ENCODE measurements around the gene ZNF33A.
"Not testable (repeated sequence)": the region's sequence is repeated elsewhere in the genome, so short reads cannot be mapped to it uniquely, and the experiment has no call there.

The ZNF33A gene

GRCh38 chr10:38054361-38054797, 43.9 kb downstream of the ZNF33A start:
- Histone ChIP-seq H4K91ac (ENCODE audit: low read depth, low read length) (no peak overlapping the region), H2BK5ac (ENCODE audit: low read depth, low read length, poor library complexity) (no peak overlapping the region), H3K79me2 (ENCODE audit: control insufficient read depth, insufficient read depth, low read length, poor library complexity) (no peaks in the 10 kb centered on the region), H3K18ac (ENCODE audit: low read length) (no peak overlapping the region), H4K12ac (ENCODE audit: low read depth, low read length) (no peak overlapping the region), H2BK120ac (ENCODE audit: insufficient read depth, low read length, poor library complexity) (no peak overlapping the region), H4K8ac (ENCODE audit: low read depth, low read length) (no peak overlapping the region), H3K27ac (ENCODE audit: low read depth, low read length) (no peak overlapping the region), H3K23ac (ENCODE audit: low read length) (no peak overlapping the region), H3K4me2 (ENCODE audit: low read length) (no peak overlapping the region), H3K4me1 (ENCODE audit: control insufficient read depth in 1 of 2, insufficient read depth in 2 of 2, low read length in 2 of 2) (no peaks in the 10 kb centered on the region), H3K9ac (ENCODE audit: low read length) (no peak overlapping the region), H2AK5ac (ENCODE audit: low read length) (no peak overlapping the region), H3K27me3 (ENCODE audit: insufficient read depth, low read length) (no peaks in the 10 kb centered on the region), H3K4ac (ENCODE audit: low read depth, low read length) (no peak overlapping the region), H3K4me3 (ENCODE audit: low read depth, low read length) (no peak overlapping the region), H3K79me1 (ENCODE audit: low read length) (no peaks in the 10 kb centered on the region), H3K36me3 (ENCODE audit: control insufficient read depth in 1 of 2, insufficient read depth in 2 of 2, low read length in 2 of 2) (peaks cover 10 to 19% of the 10 kb centered on the region in 2 experiments), H3K9me3 (ENCODE audit: insufficient read depth, low read depth, low read length) (peaks cover 2% of the 10 kb centered on the region), H2BK12ac (ENCODE audit: low read length) (no peak overlapping the region), H2AFZ (ENCODE audit: insufficient read depth, low read length, poor library complexity) (no peak overlapping the region), H3K14ac (ENCODE audit: low read length) (no peak overlapping the region)
- peak; percentile 20 to 95 for DNase-seq

DNA sequence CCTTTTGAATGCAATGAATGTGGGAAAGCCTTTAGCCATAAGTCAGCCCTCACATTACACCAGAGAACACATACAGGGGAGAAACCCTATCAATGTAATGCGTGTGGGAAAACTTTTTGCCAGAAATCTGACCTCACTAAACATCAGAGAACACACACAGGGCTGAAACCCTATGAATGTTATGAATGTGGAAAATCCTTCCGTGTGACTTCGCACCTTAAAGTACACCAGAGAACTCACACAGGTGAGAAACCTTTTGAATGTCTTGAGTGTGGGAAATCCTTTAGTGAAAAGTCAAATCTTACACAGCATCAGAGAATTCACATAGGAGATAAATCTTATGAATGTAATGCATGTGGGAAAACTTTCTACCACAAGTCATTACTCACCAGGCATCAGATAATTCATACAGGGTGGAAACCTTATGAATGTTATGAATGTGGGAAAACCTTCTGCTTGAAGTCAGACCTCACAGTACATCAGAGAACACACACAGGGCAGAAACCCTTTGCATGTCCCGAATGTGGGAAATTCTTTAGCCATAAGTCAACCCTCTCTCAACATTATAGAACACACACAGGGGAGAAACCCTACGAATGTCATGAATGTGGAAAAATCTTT, 44.9 kb downstream of the ZNF33A start:
- not testable (repeated sequence) for H3K4ac ChIP-seq (ENCODE audit: low read depth, low read length); H3K9me3 ChIP-seq (ENCODE audit: insufficient read depth, low read depth, low read length); H3K4me3 ChIP-seq (ENCODE audit: low read depth, low read length); H3K9ac ChIP-seq (ENCODE audit: low read length); H4K91ac ChIP-seq (ENCODE audit: low read depth, low read length); H4K12ac ChIP-seq (ENCODE audit: low read depth, low read length); H2BK120ac ChIP-seq (ENCODE audit: insufficient read depth, low read length, poor library complexity); H3K4me2 ChIP-seq (ENCODE audit: low read length); H3K14ac ChIP-seq (ENCODE audit: low read length); H2BK12ac ChIP-seq (ENCODE audit: low read length); H3K4me1 ChIP-seq (ENCODE audit: control insufficient read depth in 1 of 2, insufficient read depth in 2 of 2, low read length in 2 of 2); H3K79me1 ChIP-seq (ENCODE audit: low read length); H2AFZ ChIP-seq (ENCODE audit: insufficient read depth, low read length, poor library complexity); H4K8ac ChIP-seq (ENCODE audit: low read depth, low read length); H2BK5ac ChIP-seq (ENCODE audit: low read depth, low read length, poor library complexity); H3K18ac ChIP-seq (ENCODE audit: low read length); H3K27ac ChIP-seq (ENCODE audit: low read depth, low read length); H3K79me2 ChIP-seq (ENCODE audit: control insufficient read depth, insufficient read depth, low read length, poor library complexity); H3K27me3 ChIP-seq (ENCODE audit: insufficient read depth, low read length); H2AK5ac ChIP-seq (ENCODE audit: low read length); H3K23ac ChIP-seq (ENCODE audit: low read length)
- DNase-seq: peak; percentile 35 to 63
- peaks cover 9 to 20% of the 10 kb centered on the region in 2 experiments for H3K36me3 ChIP-seq (ENCODE audit: control insufficient read depth in 1 of 2, insufficient read depth in 2 of 2, low read length in 2 of 2)
- WGBS (ENCODE audit: extremely low coverage, insufficient coverage, insufficient read length): no CpG with 5 or more reads among the region's 5 CpGs

- H3K4ac ChIP-seq (ENCODE audit: low read depth, low read length); H3K27me3 ChIP-seq (ENCODE audit: insufficient read depth, low read length); H4K91ac ChIP-seq (ENCODE audit: low read depth, low read length): not testable (repeated sequence)
Measured at GRCh38 chr10:38069663-38070062, 59.2 kb downstream of the ZNF33A start.

DNA sequence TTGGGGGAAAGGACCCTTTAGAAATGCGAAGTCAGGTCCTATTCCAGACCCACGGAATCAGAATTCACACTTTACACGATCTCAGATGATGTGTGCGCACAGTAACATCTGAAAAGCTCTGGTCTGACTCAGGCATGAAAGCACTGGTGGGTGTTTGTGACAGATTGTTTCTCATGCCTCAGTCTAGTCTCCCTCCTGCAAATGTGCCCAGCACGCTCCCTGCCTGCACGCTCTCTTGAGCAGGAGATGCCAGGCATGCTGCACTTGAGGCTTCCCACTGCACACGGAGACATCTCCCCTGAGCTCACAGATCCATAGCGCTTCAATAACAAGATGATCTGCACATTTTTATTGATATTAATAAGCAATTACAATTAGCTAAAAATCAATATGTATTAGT, 60.0 kb downstream of the ZNF33A start:
- Histone ChIP-seq H3K27ac (ENCODE audit: low read depth, low read length) (no peak overlapping the region), H3K79me1 (ENCODE audit: low read length) (no peaks in the 10 kb centered on the region), H2BK12ac (ENCODE audit: low read length) (no peak overlapping the region), H3K79me2 (ENCODE audit: control insufficient read depth, insufficient read depth, low read length, poor library complexity) (no peaks in the 10 kb centered on the region), H4K91ac (ENCODE audit: low read depth, low read length) (no peak overlapping the region), H4K12ac (ENCODE audit: low read depth, low read length) (no peak overlapping the region), H2BK5ac (ENCODE audit: low read depth, low read length, poor library complexity) (no peak overlapping the region), H2BK120ac (ENCODE audit: insufficient read depth, low read length, poor library complexity) (no peak overlapping the region), H3K4ac (ENCODE audit: low read depth, low read length) (no peak overlapping the region), H3K23ac (ENCODE audit: low read length) (no peak overlapping the region), H3K9me3 (ENCODE audit: insufficient read depth, low read depth, low read length) (peaks cover 13% of the 10 kb centered on the region), H3K4me2 (ENCODE audit: low read length) (no peak overlapping the region), H3K36me3 (ENCODE audit: control insufficient read depth in 1 of 2, insufficient read depth in 2 of 2, low read length in 2 of 2) (no peaks in the 10 kb centered on the region), H3K27me3 (ENCODE audit: insufficient read depth, low read length) (no peaks in the 10 kb centered on the region), H3K9ac (ENCODE audit: low read length) (no peak overlapping the region), H2AK5ac (ENCODE audit: low read length) (no peak overlapping the region), H3K14ac (ENCODE audit: low read length) (no peak overlapping the region), H2AFZ (ENCODE audit: insufficient read depth, low read length, poor library complexity) (no peak overlapping the region), H3K4me3 (ENCODE audit: low read depth, low read length) (no peak overlapping the region), H3K4me1 (ENCODE audit: control insufficient read depth in 1 of 2, insufficient read depth in 2 of 2, low read length in 2 of 2) (no peaks in the 10 kb centered on the region), H4K8ac (ENCODE audit: low read depth, low read length) (no peak overlapping the region), H3K18ac (ENCODE audit: low read length) (no peak overlapping the region)
- WGBS (ENCODE audit: extremely low coverage, insufficient coverage, insufficient read length): no CpG with 5 or more reads among the region's 8 CpGs
- DNase-seq: no peak

More at GRCh38 chr10:38069663-38070062, 59.2 kb downstream of the ZNF33A start:
- not testable (repeated sequence) for DNase-seq; H3K79me1 ChIP-seq (ENCODE audit: low read length); H3K14ac ChIP-seq (ENCODE audit: low read length); H3K4me2 ChIP-seq (ENCODE audit: low read length); H2BK120ac ChIP-seq (ENCODE audit: insufficient read depth, low read length, poor library complexity); H3K23ac ChIP-seq (ENCODE audit: low read length); H3K79me2 ChIP-seq (ENCODE audit: control insufficient read depth, insufficient read depth, low read length, poor library complexity); H3K9ac ChIP-seq (ENCODE audit: low read length); H3K18ac ChIP-seq (ENCODE audit: low read length); H2AFZ ChIP-seq (ENCODE audit: insufficient read depth, low read length, poor library complexity); H3K4me1 ChIP-seq (ENCODE audit: control insufficient read depth in 1 of 2, insufficient read depth in 2 of 2, low read length in 2 of 2); H3K36me3 ChIP-seq (ENCODE audit: control insufficient read depth in 1 of 2, insufficient read depth in 2 of 2, low read length in 2 of 2); H2AK5ac ChIP-seq (ENCODE audit: low read length); H3K27ac ChIP-seq (ENCODE audit: low read depth, low read length); H4K8ac ChIP-seq (ENCODE audit: low read depth, low read length); H2BK12ac ChIP-seq (ENCODE audit: low read length); H2BK5ac ChIP-seq (ENCODE audit: low read depth, low read length, poor library complexity); H3K4me3 ChIP-seq (ENCODE audit: low read depth, low read length); H4K12ac ChIP-seq (ENCODE audit: low read depth, low read length)
- WGBS (ENCODE audit: extremely low coverage, insufficient coverage, insufficient read length): no CpG with 5 or more reads among the region's 1 CpG
- H3K9me3 ChIP-seq (ENCODE audit: insufficient read depth, low read depth, low read length): peaks cover 13% of the 10 kb centered on the region
